ENCODE results near the gene S100A3. TPM values are rescaled to one million over a fixed set of nuclear protein-coding genes. Genes with fewer than 3 reads are reported as not detected.

The S100A3 gene
- total RNA-seq, 1 donor from 2014 or later, result not detected

DNA sequence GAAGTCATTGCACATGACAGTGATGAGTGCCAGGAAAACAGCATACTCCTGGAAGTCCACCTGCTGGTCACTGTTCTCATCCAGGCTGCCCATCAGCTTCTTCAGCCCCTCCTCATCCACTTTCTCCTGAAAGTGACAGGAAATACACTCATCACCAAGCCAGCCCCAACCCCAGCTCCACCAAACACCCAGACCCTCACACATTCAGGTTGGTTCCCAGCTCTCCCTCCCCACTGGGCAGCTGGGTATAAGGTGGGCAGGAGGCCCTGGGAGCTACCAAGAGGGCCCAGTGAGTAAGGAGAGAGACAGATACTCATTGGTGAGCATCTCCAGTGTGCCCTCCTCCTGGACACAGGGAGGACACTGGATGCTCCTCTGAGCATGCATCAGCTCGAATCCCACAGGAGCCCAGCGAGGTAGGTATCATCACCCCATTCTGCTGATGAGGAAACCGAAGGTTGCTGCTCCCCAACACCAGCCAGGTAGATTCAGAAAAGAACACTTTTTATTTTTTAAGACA is 12.5 kb upstream of the S100A3 start:
- Mint-ChIP-seq H3K9me3 (ENCODE audit: unreplicated experiment) (peaks cover 6% of the 10 kb centered on the region), H3K27me3 (ENCODE audit: unreplicated experiment) (peaks cover 7% of the 10 kb centered on the region)
- DNase-seq, result no peak

DNA sequence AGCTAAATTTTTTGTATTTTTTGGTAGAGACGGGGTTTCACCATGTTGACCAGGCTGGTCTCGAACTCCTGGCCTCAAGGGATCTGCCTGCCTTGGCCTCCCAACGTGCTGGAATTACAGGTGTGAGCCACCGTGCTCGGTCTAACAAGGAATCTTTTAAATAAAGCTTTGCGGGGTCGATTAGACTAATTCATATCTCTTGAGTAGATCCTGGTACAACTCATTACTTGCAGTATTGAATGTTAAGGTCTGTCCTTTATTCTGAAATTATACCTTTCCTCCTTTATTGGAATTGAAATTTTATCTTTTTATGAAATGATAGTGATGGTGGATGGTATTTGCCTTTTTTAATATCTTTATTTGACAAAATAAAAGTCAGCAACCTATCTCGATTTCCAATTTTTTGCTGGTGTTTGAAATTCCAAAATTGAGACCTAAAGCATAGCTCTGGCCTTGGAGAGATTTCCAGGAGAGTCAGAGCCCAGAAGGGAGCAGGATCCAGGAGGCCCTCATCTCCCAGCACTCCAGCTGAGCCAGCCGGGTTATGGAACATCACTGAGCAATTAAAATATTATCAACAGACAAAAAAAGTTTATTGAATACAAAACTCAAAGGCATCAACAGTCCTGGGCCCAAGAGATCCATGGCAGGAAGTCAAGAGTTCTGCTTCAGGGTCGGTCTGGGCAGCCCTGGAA is 11.9 kb upstream of the S100A3 start:
- no peaks in the 10 kb centered on the region for H3K36me3 Mint-ChIP-seq (ENCODE audit: unreplicated experiment)
- peaks cover 4% of the 10 kb centered on the region for H3K9me3 Mint-ChIP-seq (ENCODE audit: unreplicated experiment)
- peaks cover 7% of the 10 kb centered on the region for H3K27me3 Mint-ChIP-seq (ENCODE audit: unreplicated experiment)
- DNase-seq, result no peak
- peaks cover 9% of the 10 kb centered on the region for H3K4me1 Mint-ChIP-seq (ENCODE audit: low read depth, unreplicated experiment)
- no peak overlapping the region for H3K27ac Mint-ChIP-seq (ENCODE audit: unreplicated experiment)
- no peak overlapping the region for H3K4me3 Mint-ChIP-seq (ENCODE audit: unreplicated experiment)
- TF ChIP-seq, protein P1, sequence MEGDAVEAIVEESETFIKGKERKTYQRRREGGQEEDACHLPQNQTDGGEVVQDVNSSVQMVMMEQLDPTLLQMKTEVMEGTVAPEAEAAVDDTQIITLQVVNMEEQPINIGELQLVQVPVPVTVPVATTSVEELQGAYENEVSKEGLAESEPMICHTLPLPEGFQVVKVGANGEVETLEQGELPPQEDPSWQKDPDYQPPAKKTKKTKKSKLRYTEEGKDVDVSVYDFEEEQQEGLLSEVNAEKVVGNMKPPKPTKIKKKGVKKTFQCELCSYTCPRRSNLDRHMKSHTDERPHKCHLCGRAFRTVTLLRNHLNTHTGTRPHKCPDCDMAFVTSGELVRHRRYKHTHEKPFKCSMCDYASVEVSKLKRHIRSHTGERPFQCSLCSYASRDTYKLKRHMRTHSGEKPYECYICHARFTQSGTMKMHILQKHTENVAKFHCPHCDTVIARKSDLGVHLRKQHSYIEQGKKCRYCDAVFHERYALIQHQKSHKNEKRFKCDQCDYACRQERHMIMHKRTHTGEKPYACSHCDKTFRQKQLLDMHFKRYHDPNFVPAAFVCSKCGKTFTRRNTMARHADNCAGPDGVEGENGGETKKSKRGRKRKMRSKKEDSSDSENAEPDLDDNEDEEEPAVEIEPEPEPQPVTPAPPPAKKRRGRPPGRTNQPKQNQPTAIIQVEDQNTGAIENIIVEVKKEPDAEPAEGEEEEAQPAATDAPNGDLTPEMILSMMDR (IDR thresholded peaks at IDR 0.05; ENCODE audit: partially characterized antibody, unreplicated experiment), result no peak

More for the DNA sequence above, 12.5 kb upstream of the S100A3 start:
- Mint-ChIP-seq H3K4me3 (ENCODE audit: unreplicated experiment) (no peak overlapping the region), H3K36me3 (ENCODE audit: unreplicated experiment) (no peaks in the 10 kb centered on the region), H3K27ac (ENCODE audit: unreplicated experiment) (no peak overlapping the region), H3K4me1 (ENCODE audit: low read depth, unreplicated experiment) (peaks cover 11% of the 10 kb centered on the region)
- TF ChIP-seq, protein P1 (IDR thresholded peaks at IDR 0.05; ENCODE audit: partially characterized antibody, unreplicated experiment), result no peak

DNA sequence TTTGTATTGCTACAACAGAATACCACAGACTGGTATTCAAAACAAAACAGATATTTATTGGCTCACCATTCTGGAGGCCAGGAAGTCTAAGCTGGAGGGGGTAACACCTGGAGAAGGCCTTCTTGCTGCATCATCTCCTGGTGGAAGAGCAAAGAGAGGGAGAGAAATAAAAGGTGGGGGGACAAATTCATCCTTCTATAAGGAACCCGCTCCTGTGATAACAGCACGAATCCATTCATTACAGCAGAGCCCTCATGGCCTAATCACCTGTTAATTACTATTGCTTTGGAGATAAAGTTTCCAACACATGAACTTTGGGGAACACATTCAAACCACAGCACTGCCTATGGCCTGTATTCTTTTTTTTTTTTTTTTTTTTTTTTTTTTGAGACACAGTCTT is 11.2 kb upstream of the S100A3 start:
- Mint-ChIP-seq H3K27me3 (ENCODE audit: unreplicated experiment) (peaks cover 6% of the 10 kb centered on the region), H3K27ac (ENCODE audit: unreplicated experiment) (no peak overlapping the region), H3K4me1 (ENCODE audit: low read depth, unreplicated experiment) (peaks cover 6% of the 10 kb centered on the region), H3K9me3 (ENCODE audit: unreplicated experiment) (peaks cover 1% of the 10 kb centered on the region), H3K4me3 (ENCODE audit: unreplicated experiment) (no peak overlapping the region), H3K36me3 (ENCODE audit: unreplicated experiment) (no peaks in the 10 kb centered on the region)
- TF ChIP-seq, protein P1 (IDR thresholded peaks at IDR 0.05; ENCODE audit: partially characterized antibody, unreplicated experiment), result no peak
- no peak for DNase-seq

- TF ChIP-seq, protein P1 (IDR thresholded peaks at IDR 0.05; ENCODE audit: partially characterized antibody, unreplicated experiment), result no peak
- Mint-ChIP-seq H3K36me3 (ENCODE audit: unreplicated experiment) (no peaks in the 10 kb centered on the region), H3K27me3 (ENCODE audit: unreplicated experiment) (peaks cover 7% of the 10 kb centered on the region), H3K27ac (ENCODE audit: unreplicated experiment) (no peak overlapping the region), H3K4me1 (ENCODE audit: low read depth, unreplicated experiment) (peaks cover 2% of the 10 kb centered on the region), H3K4me3 (ENCODE audit: unreplicated experiment) (no peak overlapping the region), H3K9me3 (ENCODE audit: unreplicated experiment) (no peaks in the 10 kb centered on the region)
- DNase-seq, result no peak
These were observed 8.8 kb upstream of the S100A3 start for GRCh38 chr1:153557877-153558276.

GRCh38 chr1:153556348-153556747 is 7.3 kb upstream of the S100A3 start:
- no peak overlapping the region for H3K4me3 Mint-ChIP-seq (ENCODE audit: unreplicated experiment)
- no peaks in the 10 kb centered on the region for H3K36me3 Mint-ChIP-seq (ENCODE audit: unreplicated experiment)
- H3K27me3 Mint-ChIP-seq (ENCODE audit: unreplicated experiment), result peaks cover 6% of the 10 kb centered on the region
- TF ChIP-seq, protein P1 (IDR thresholded peaks at IDR 0.05; ENCODE audit: partially characterized antibody, unreplicated experiment), result no peak
- no peak overlapping the region for H3K27ac Mint-ChIP-seq (ENCODE audit: unreplicated experiment)
- no peak for DNase-seq
- no peaks in the 10 kb centered on the region for H3K9me3 Mint-ChIP-seq (ENCODE audit: unreplicated experiment)
- H3K4me1 Mint-ChIP-seq (ENCODE audit: low read depth, unreplicated experiment), result peaks cover 2% of the 10 kb centered on the region

All from glutamatergic neuron (in vitro differentiated cells).